K562 (cell line): ENCODE measurements around the gene VGLL4. TPM values are rescaled to one million over a fixed set of nuclear protein-coding genes. Genes with fewer than 3 reads are reported as not detected.

Experiments
- ATAC-seq: fragments of 200-7000 bp; cut with Tn5 transposase; 3 replicates; pipeline ENCODE4 v1.9.1; 2020; ENCODE audit warnings: moderate library complexity
- BruUV-seq: library from RNA; stranded (reverse); fragments of 400-500 nt; replicated peaks from 2 replicates; lab custom pipeline; 2021; lab: Mats Ljungman, UMichigan
- CTCF ChIA-PET: fragments of 300-600 bp; formaldehyde crosslinking; extraction: SDS; loops from one replicate; lab custom pipeline; 2021; ENCODE audit warnings: low intra/inter-chr PET ratio; lab: Yijun Ruan, JAX
- POLR2A ChIA-PET: fragments of 300-600, 350-650 bp; sonication (Branson Sonifier 250); formaldehyde crosslinking; extraction: SDS; loops from one replicate; lab custom pipeline; 2021; ENCODE audit warnings: antibody characterized with exemption, inconsistent platforms; lab: Yijun Ruan, JAX
- DNase-seq, 4 experiments: peaks; one replicate each; pipeline versions ENCODE4 v3.0.0 to v3.0.0-alpha.2; 2011 to 2018; ENCODE audit warnings: low spot score in 3 of 4, mixed read lengths in 3 of 4; ENCODE audit errors: extremely low read depth in 1 of 4
- FAIRE-seq: peaks from 2 replicates; lab custom pipeline; 2011; peaks lifted over from hg19 to GRCh38; lab: Jason Lieb, UNC
- H2AFZ ChIP-seq: 2 replicates; pipeline ENCODE4 v1.6.0; 2011; ENCODE audit warnings: low read depth, low read length, control low read depth, inconsistent platforms
- H3K27ac ChIP-seq: fragments of 200-600 bp; 3 replicates; pipeline ENCODE4 v1.8.0; 2011; ENCODE audit warnings: low read depth, mild to moderate bottlenecking, control low read depth, inconsistent platforms, low read length, moderate library complexity, mixed read lengths; ENCODE audit errors: extremely low read depth
- H3K27me3 ChIP-seq, 2 experiments: fragments of 300-600 bp in 1 of 2; 2 replicates in 1 of 2; 3 replicates in 1 of 2; pipeline versions ENCODE4 v1.6.0 to v1.8.0; 2011; ENCODE audit warnings: inconsistent platforms in 2 of 2, low read length in 2 of 2, mild to moderate bottlenecking in 1 of 2, mixed read lengths in 1 of 2, moderate library complexity in 1 of 2; ENCODE audit not compliant: control insufficient read depth in 2 of 2, insufficient read depth in 2 of 2
- H3K36me3 ChIP-seq: fragments of 300-600 bp; 3 replicates; pipeline ENCODE4 v1.8.0; 2011; ENCODE audit warnings: mild to moderate bottlenecking, low read length, inconsistent platforms; ENCODE audit not compliant: control insufficient read depth, insufficient read depth
- H3K4me1 ChIP-seq, 2 experiments: fragments of 200-600 bp in 1 of 2; replicated peaks in 1 of 2; 2 replicates in 1 of 2; 3 replicates in 1 of 2; pipeline versions ENCODE4 v1.5.1 to v1.8.0; 2011; ENCODE audit warnings: inconsistent platforms in 2 of 2, low read length in 2 of 2, mild to moderate bottlenecking in 1 of 2, mixed read lengths in 1 of 2, moderate library complexity in 1 of 2; ENCODE audit not compliant: control insufficient read depth in 2 of 2, insufficient read depth in 2 of 2
- H3K4me2 ChIP-seq: 2 replicates; pipeline ENCODE4 v1.6.1; 2011; ENCODE audit warnings: low read length, control low read depth, inconsistent platforms, mixed read lengths; ENCODE audit not compliant: insufficient read depth
- H3K4me3 ChIP-seq: fragments of 200-600 bp; sonication (generic), shearing (Covaris generic); 2 replicates; pipeline ENCODE4 v1.5.1; 2016; ENCODE audit warnings: control low read depth, inconsistent platforms
- H3K79me2 ChIP-seq: fragments of 200-600 bp; 3 replicates; pipeline ENCODE4 v1.8.0; 2011; ENCODE audit warnings: low read length, inconsistent platforms; ENCODE audit not compliant: control insufficient read depth, insufficient read depth
- H3K9ac ChIP-seq, 2 experiments: 2 replicates each; pipeline versions ENCODE4 v1.6.0 to v1.6.1; 2011; ENCODE audit warnings: low read depth in 2 of 2, low read length in 2 of 2, control low read depth in 1 of 2, inconsistent platforms in 1 of 2, mild to moderate bottlenecking in 1 of 2, mixed read lengths in 1 of 2; ENCODE audit not compliant: insufficient read depth in 1 of 2
- H3K9me1 ChIP-seq: one replicate; pipeline ENCODE4 v1.6.0; 2011; ENCODE audit warnings: inconsistent platforms, mild to moderate bottlenecking, low read length, moderate library complexity; ENCODE audit not compliant: control insufficient read depth, insufficient read depth
- H3K9me3 ChIP-seq: replicated peaks from 2 replicates; pipeline ENCODE4 v1.5.1; 2011; ENCODE audit warnings: low read depth, low read length, inconsistent platforms; ENCODE audit not compliant: control insufficient read depth, insufficient read depth
- H4K20me1 ChIP-seq: replicated peaks from 2 replicates; pipeline ENCODE4 v1.6.1; 2011; ENCODE audit warnings: low read length, inconsistent platforms, mixed read lengths; ENCODE audit not compliant: control insufficient read depth, insufficient read depth
- ARNT ChIP-seq, 2 experiments: fragments of 450-650 bp; IDR thresholded peaks; 2 replicates each; pipeline ENCODE4 v1.6.1; 2016; ENCODE audit warnings: mild to moderate bottlenecking in 1 of 2
- CAMTA2 ChIP-seq: fragments of 250-450 bp; sonication (Bioruptor Pico); conservative IDR thresholded peaks from 2 replicates; pipeline ENCODE4 v1.5.1; 2022
- EGR1 ChIP-seq: fragments of 450-650 bp; conservative IDR thresholded peaks from 2 replicates; pipeline ENCODE4 v1.6.1; 2017; ENCODE audit warnings: mild to moderate bottlenecking
- GATAD2B ChIP-seq: fragments of 450-650 bp; IDR thresholded peaks from 2 replicates; pipeline ENCODE4 v1.6.1; 2017; ENCODE audit warnings: mild to moderate bottlenecking, borderline replicate concordance
- NFYB ChIP-seq: IDR thresholded peaks from 2 replicates; pipeline ENCODE4 v1.6.1; 2011; ENCODE audit warnings: mild to moderate bottlenecking, moderate library complexity; ENCODE audit not compliant: insufficient read length; ENCODE audit errors: extremely low read depth
- RAD21 ChIP-seq, 2 experiments: fragments of 250-450 bp in 1 of 2; fragments of 450-650 bp in 1 of 2; sonication (Bioruptor Pico) in 1 of 2; formaldehyde crosslinking in 1 of 2; IDR thresholded peaks in 1 of 2; conservative IDR thresholded peaks in 1 of 2; 2 replicates each; pipeline versions ENCODE4 v1.4.0 to v1.8.0; 2020 to 2022; ENCODE audit warnings: mild to moderate bottlenecking in 2 of 2, moderate library complexity in 1 of 2
- SMARCE1 ChIP-seq: fragments of 450-650 bp; IDR thresholded peaks from 2 replicates; pipeline ENCODE4 v1.7.1; 2016; ENCODE audit warnings: mild to moderate bottlenecking
- SUPT5H ChIP-seq: fragments of 450-650 bp; IDR thresholded peaks from 2 replicates; pipeline ENCODE4 v1.6.1; 2016
- YY1 ChIP-seq, 3 experiments: IDR thresholded peaks; 2 replicates each; pipeline ENCODE4 v1.6.1; 2011; ENCODE audit warnings: low read length in 2 of 3, mild to moderate bottlenecking in 2 of 3, moderate library complexity in 2 of 3, borderline replicate concordance in 1 of 3, control low read depth in 1 of 3, low read depth in 1 of 3; ENCODE audit not compliant: insufficient read depth in 3 of 3, insufficient replicate concordance in 2 of 3, control insufficient read depth in 1 of 3, insufficient read length in 1 of 3; ENCODE audit errors: extremely low read depth in 1 of 3
- ZBTB1 ChIP-seq: sonication (generic); formaldehyde crosslinking; IDR thresholded peaks from 2 replicates; pipeline ENCODE4 v1.8.1; 2023; ENCODE audit warnings: missing genetic modification reagents, low read depth, mild to moderate bottlenecking, borderline replicate concordance
- ZNF431 ChIP-seq: sonication (generic); formaldehyde crosslinking; IDR thresholded peaks from 2 replicates; pipeline ENCODE4 v1.8.0; 2022; ENCODE audit warnings: mild to moderate bottlenecking, missing genetic modification reagents
- WGBS: fragments of 100-300 bp; shearing (Covaris generic); methylation state at CpG from one replicate; pipeline ENCODE4 v1.1.6; 2016; ENCODE audit warnings: low coverage, mixed read lengths; ENCODE audit not compliant: insufficient coverage; ENCODE audit errors: missing lambda C conversion rate; 5-methylcytosine and 5-hydroxymethylcytosine counted together
- in situ Hi-C: fragments of 300-500 bp; cut with MboI; formaldehyde crosslinking; loops from 4 replicates; pipeline ENCODE4 v1.15.0; 2018; ENCODE audit warnings: inconsistent platforms, mixed read lengths
- intact Hi-C: fragments of 100-400 bp; cut with micrococcal nuclease; formaldehyde crosslinking; loops from 2 replicates; pipeline ENCODE4 v1.14.2; 2022
- polyA plus RNA-seq, 8 experiments: library from polyadenylated mRNA; depleted of rRNA in 4 of 8; stranded (reverse) in 5 of 8; unstranded in 3 of 8; fragments of >200 nt; fragmentation: Nextera tagmentation in 2 of 8; fragmentation: Illumina TruSeq in 1 of 8; extraction: Ambion mirVana in 2 of 8; extraction: Trizol in 1 of 8; gene quantifications; 2 replicates each; pipeline versions ENCODE4 v1.2.1 to v1.2.3, GENCODE V29; 2011 to 2014; ENCODE audit warnings: inconsistent platforms in 1 of 8, missing spikeins in 1 of 8
- total RNA-seq, 7 experiments: library from RNA; depleted of rRNA in 6 of 7; stranded (reverse); fragments of >200 nt in 6 of 7; fragmentation: Illumina TruSeq in 2 of 7; extraction: Trizol in 2 of 7; gene quantifications; 2 replicates each; pipeline versions ENCODE4 v1.2.1 to v1.2.3, GENCODE V29; 2011 to 2021; ENCODE audit warnings: low replicate concordance in 1 of 7
- TF ChIP-seq, protein P1 (sequence below), 3 experiments: IDR thresholded peaks in 2 of 3; conservative IDR thresholded peaks in 1 of 3; 2 replicates each; pipeline ENCODE4 v1.5.1; 2011 to 2012; ENCODE audit warnings: low read length in 3 of 3, mild to moderate bottlenecking in 3 of 3, control low read depth in 2 of 3, improper control_type of control experiment in 1 of 3, inconsistent platforms in 1 of 3, low read depth in 1 of 3, mixed read lengths in 1 of 3, moderate library complexity in 1 of 3; ENCODE audit not compliant: insufficient read depth in 2 of 3

The VGLL4 gene
- total and polyA plus RNA-seq, 9 of the 15 experiments (the other 6 are each of a cell fraction or from before 2014, with no cell fraction given) = 0.27 to 10.9 (median 8.6) TPM

DNA sequence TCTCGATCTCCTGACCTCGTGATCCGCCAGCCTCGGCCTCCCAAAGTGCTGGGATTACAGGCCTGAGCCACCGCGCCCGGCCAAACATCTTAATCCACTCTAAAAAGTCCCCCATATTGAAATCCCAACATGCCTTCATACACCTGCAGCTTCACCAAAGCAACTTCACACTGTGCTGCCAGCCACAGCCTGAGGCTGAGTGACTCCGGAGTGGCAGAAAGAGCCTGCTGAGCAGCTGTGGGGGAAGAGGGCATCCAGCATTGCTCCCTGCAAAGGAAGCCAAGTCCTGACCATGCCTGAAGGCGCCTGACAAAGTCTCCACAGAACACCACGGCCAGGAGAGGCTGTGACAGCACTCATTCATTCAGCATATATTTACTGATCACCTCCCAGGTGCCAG lies 21.6 kb upstream of the VGLL4 start:
- Histone ChIP-seq H3K9me3 (no peaks in the 10 kb centered on the region; the same call in 1 of the 2 replicates), H3K27ac (no peak overlapping the region), H3K4me3 (no peak overlapping the region), H3K4me1 (no peaks in the 10 kb centered on the region; a peak in 1 of 5 replicates), H3K27me3 (peaks cover 19 to 33% of the 10 kb centered on the region in 2 experiments), H3K36me3 (no peaks in the 10 kb centered on the region), H2AFZ (no peak overlapping the region), H3K9me1 (no peaks in the 10 kb centered on the region), H3K9ac (no peak overlapping the region), H3K79me2 (no peaks in the 10 kb centered on the region), H4K20me1 (no peaks in the 10 kb centered on the region), H3K4me2 (no peak overlapping the region)
- in situ Hi-C loops = loop anchor here (25.0 kb wide), 1 partner anchor 903 kb away; no protein-coding TSS in a partner anchor
- no peak for FAIRE-seq
- 43% methylated on average over 8 of the region's 10 CpGs for WGBS
- TF ChIP-seq NFYB = no peak
- no peak for TF ChIP-seq EGR1
- TF ChIP-seq ZNF431 (CRISPR knock-in tag) = no peak
- no peak for TF ChIP-seq GATAD2B
- BruUV-seq = no TSS peak
- POLR2A ChIA-PET = interaction anchor here (1.3 kb wide), 1 partner anchor 8 kb away, joined by 4 read pairs; no protein-coding TSS in a partner anchor
- CTCF ChIA-PET = interaction anchor here (0.6 kb wide), 1 partner anchor 286 kb away, joined by 4 read pairs; no protein-coding TSS in a partner anchor
- ATAC-seq = no peak; the same call in 2 of the 3 replicates
- intact Hi-C loops = no loop called here
- DNase-seq = no peak

DNA sequence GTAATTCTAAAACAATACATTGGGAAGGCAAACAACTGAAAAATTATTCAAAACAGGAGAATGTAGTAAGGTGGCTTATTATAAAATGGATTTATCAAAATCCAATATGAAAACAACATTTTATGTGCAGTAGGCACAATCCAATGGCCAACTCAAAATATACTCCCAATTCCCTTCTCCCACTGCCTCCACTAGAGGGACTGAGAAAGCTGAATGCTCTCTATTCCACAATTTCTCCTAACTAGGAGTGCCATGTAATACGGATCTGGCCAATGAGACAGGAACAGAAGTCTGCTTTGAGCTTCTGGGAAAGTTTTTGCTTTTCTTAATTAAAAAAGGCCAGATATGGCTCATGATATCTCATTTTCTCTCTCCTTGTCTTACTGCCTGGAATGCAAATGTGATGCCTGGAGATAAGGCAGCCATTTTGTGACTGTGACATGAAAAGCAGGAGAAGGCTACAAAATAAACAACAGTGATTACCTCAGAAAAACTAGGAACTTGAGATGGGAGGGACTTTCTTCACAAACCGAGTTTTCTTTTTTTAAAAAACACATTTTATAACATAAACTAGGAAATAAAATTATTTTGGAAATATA lies 18.8 kb upstream of the VGLL4 start:
- no peaks in the 10 kb centered on the region; a peak in 1 of 5 replicates for H3K4me1 ChIP-seq
- H3K79me2 ChIP-seq = no peaks in the 10 kb centered on the region
- no peak overlapping the region for H3K4me2 ChIP-seq
- H3K9me3 ChIP-seq = no peaks in the 10 kb centered on the region; the same call in 1 of the 2 replicates
- H3K27me3 ChIP-seq = peaks cover 27 to 37% of the 10 kb centered on the region in 2 experiments; a peak in 4 of 5 replicates
- no peak overlapping the region for H2AFZ ChIP-seq
- WGBS = 17% methylated on average over 2 of the region's 2 CpGs
- no peak overlapping the region for H3K27ac ChIP-seq
- intact Hi-C loops (no loop called here), in situ Hi-C loops (loop anchor here (25.0 kb wide), 1 partner anchor 900 kb away; no protein-coding TSS in a partner anchor)
- no peaks in the 10 kb centered on the region for H3K36me3 ChIP-seq
- POLR2A ChIA-PET = interaction anchor here (0.6 to 1.0 kb wide), 5 partner anchors 15 to 696 kb away, joined by 3 read pairs; partner anchors contain the start of gene ATG7
- no peak for DNase-seq
- FAIRE-seq = no peak
- H4K20me1 ChIP-seq = no peaks in the 10 kb centered on the region
- H3K9ac ChIP-seq = no peak overlapping the region
- CTCF ChIA-PET = interaction anchor here (0.6 kb wide), 1 partner anchor 21 kb away, joined by 3 read pairs; no protein-coding TSS in a partner anchor
- BruUV-seq = no TSS peak
- no peak overlapping the region for H3K4me3 ChIP-seq
- H3K9me1 ChIP-seq = no peaks in the 10 kb centered on the region
- ATAC-seq = peak; percentile 60; the same call in 2 of the 3 replicates
- no peak for TF ChIP-seq SMARCE1
- TF ChIP-seq YY1 (IDR thresholded peaks at IDR 0.05; ENCODE audit: borderline replicate concordance in 1 of 3, control insufficient read depth in 1 of 3, extremely low read depth in 1 of 3, insufficient read depth in 3 of 3, insufficient read length in 1 of 3, insufficient replicate concordance in 2 of 3, low read depth in 1 of 3, low read length in 2 of 3) = peak in 2 of 3 experiments; percentile 17 to 65
- TF ChIP-seq ARNT (IDR thresholded peaks at IDR 0.05) = no peak
- no peak for TF ChIP-seq ZBTB1 (CRISPR knock-in tag)
- TF ChIP-seq SUPT5H = no peak
- TF ChIP-seq, protein P1, sequence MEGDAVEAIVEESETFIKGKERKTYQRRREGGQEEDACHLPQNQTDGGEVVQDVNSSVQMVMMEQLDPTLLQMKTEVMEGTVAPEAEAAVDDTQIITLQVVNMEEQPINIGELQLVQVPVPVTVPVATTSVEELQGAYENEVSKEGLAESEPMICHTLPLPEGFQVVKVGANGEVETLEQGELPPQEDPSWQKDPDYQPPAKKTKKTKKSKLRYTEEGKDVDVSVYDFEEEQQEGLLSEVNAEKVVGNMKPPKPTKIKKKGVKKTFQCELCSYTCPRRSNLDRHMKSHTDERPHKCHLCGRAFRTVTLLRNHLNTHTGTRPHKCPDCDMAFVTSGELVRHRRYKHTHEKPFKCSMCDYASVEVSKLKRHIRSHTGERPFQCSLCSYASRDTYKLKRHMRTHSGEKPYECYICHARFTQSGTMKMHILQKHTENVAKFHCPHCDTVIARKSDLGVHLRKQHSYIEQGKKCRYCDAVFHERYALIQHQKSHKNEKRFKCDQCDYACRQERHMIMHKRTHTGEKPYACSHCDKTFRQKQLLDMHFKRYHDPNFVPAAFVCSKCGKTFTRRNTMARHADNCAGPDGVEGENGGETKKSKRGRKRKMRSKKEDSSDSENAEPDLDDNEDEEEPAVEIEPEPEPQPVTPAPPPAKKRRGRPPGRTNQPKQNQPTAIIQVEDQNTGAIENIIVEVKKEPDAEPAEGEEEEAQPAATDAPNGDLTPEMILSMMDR (IDR thresholded peaks at IDR 0.05 in 2 of 3, conservative IDR thresholded peaks at IDR 0.05 in 1 of 3; ENCODE audit: insufficient read depth in 2 of 3, low read depth in 1 of 3, low read length in 3 of 3) = peak; percentile 20 to 35 (median 24); a peak in 2 of 6 replicates
- TF ChIP-seq RAD21 (CRISPR knock-in tag; conservative IDR thresholded peaks at IDR 0.05 in 1 of 2, IDR thresholded peaks at IDR 0.05 in 1 of 2) = peak in 1 of 2 experiments; percentile 27; a peak in 3 of 4 replicates
- no peak for TF ChIP-seq CAMTA2 (CRISPR knock-in tag)
